Measurements from ENCODE around the gene COX8A.

DNA sequence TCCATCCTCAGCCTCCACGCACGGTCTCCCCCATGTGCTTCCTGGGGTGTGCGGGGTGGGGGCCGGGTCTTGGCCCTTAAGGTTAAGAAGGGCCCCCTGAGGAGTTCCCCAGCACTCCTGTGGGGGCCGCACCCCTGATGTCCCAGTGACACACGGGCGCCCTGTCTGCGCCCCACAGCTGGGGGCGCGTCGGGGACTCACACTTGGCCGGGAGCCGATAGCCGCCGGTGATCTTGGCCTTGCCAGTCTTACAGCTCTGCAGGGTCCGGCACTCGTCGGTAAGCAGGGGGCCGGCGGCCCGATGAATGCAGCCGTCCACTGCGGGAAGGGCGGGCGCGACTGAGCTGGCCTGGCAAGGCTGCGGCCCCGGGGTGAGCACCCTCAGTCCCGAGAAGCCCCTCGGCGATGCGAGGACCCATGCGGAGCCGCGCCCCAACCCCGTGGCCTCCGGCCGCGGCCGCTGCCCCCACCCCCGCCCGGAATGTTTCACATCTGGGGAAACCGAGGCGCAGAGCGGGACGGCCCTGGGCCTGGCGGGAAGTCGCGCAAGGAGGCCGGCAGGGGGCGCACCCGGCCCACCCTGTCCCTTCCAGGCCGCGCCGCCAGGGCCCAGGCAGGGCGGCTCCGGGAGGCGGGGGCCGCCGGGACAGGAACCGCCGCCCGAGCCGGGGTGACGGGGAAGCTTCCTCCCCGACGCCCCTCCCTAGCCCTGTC lies 25.8 kb downstream of the COX8A start:
- no peak for TF ChIP-seq FOS (IDR thresholded peaks at IDR 0.05; ENCODE audit: extremely low read depth, insufficient read length)
- no peak for TF ChIP-seq NR2C2 (CRISPR knock-in tag; IDR thresholded peaks at IDR 0.05)
- no peak for TF ChIP-seq NR2C2 (tag; IDR thresholded peaks at IDR 0.05)
- no peak for TF ChIP-seq FOXM1 (IDR thresholded peaks at IDR 0.05; ENCODE audit: low read depth)
- no peak for TF ChIP-seq FOXM1 (CRISPR knock-in tag; IDR thresholded peaks at IDR 0.05; ENCODE audit: low read depth)
- no peak for TF ChIP-seq MAFK (IDR thresholded peaks at IDR 0.05; ENCODE audit: low read length)
- TF ChIP-seq, protein P1, sequence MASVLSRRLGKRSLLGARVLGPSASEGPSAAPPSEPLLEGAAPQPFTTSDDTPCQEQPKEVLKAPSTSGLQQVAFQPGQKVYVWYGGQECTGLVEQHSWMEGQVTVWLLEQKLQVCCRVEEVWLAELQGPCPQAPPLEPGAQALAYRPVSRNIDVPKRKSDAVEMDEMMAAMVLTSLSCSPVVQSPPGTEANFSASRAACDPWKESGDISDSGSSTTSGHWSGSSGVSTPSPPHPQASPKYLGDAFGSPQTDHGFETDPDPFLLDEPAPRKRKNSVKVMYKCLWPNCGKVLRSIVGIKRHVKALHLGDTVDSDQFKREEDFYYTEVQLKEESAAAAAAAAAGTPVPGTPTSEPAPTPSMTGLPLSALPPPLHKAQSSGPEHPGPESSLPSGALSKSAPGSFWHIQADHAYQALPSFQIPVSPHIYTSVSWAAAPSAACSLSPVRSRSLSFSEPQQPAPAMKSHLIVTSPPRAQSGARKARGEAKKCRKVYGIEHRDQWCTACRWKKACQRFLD (CRISPR knock-in tag; IDR thresholded peaks at IDR 0.05): no peak
- no peak for TF ChIP-seq MAZ (CRISPR knock-in tag; conservative IDR thresholded peaks at IDR 0.05 in 1 of 2, IDR thresholded peaks at IDR 0.05 in 1 of 2)
- TF ChIP-seq MTA1 (IDR thresholded peaks at IDR 0.05; ENCODE audit: borderline replicate concordance): no peak
- TF ChIP-seq SRF (CRISPR knock-in tag; IDR thresholded peaks at IDR 0.05): no peak
- TF ChIP-seq, protein P2, sequence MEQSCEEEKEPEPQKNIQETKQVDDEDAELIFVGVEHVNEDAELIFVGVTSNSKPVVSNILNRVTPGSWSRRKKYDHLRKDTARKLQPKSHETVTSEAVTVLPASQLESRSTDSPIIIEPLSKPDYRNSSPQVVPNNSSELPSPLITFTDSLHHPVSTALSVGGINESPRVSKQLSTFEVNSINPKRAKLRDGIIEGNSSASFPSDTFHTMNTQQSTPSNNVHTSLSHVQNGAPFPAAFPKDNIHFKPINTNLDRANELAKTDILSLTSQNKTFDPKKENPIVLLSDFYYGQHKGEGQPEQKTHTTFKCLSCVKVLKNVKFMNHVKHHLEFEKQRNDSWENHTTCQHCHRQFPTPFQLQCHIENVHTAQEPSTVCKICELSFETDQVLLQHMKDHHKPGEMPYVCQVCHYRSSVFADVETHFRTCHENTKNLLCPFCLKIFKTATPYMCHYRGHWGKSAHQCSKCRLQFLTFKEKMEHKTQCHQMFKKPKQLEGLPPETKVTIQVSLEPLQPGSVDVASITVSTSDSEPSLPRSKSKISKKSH (CRISPR knock-in tag; IDR thresholded peaks at IDR 0.05): no peak
- no peak for TF ChIP-seq KLF6 (CRISPR knock-in tag; IDR thresholded peaks at IDR 0.05; ENCODE audit: borderline replicate concordance)
- no peak for TF ChIP-seq SMAD4 (CRISPR knock-in tag; conservative IDR thresholded peaks at IDR 0.05)

All from K562 (cell line).